ENCODE measurements around the gene CP.
A peak's percentile ranks its signal among the peaks of the same experiment; 100 is the strongest.
"Not testable (repeated sequence)": the region's sequence is repeated elsewhere in the genome, so short reads cannot be mapped to it uniquely, and the experiment has no call there.

Gene CP

GRCh38 chr3:149226776-149227175, 5.1 kb upstream of the CP start:
- DNase-seq, result no peak

DNA sequence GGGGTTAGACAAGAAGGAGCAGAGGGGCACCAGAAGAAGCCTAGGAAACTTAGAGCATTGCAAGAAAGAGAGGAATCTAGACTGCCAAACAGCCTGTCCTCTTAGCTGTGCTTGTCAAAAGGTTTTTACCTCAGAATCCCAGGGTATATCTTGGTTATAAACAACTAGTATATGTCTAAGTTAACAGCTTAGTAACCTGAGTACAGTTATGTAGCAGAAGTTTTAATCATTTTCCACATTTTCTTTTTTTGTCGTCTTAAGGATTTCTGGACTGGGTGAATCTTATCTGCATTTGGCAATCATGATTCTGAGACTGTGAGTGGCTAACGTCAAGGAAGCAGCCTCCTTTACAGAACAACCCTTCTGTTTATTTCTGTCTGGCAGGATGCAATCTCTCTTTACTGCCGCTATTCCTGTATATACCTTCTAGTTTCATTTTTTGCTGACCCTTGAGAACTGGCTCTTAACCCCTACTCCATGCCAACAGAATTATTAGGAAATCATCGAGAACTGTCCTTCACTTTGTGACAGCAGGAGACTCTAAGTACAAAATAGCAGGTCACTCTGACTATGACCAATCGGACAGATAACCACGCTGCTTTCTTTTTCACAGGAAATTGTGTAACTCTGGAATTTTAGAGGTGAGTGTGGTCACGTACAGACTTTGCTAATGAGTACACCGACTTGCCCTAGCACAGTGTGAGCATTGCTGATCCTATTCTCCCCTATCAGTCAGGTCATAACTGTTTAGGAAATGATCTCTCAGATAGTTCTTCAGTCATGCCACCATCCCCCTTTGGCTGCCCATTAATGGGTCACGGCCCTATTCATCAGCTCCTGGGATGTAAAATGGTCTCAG, 3.3 kb upstream of the CP start:
- no peak for DNase-seq

DNA sequence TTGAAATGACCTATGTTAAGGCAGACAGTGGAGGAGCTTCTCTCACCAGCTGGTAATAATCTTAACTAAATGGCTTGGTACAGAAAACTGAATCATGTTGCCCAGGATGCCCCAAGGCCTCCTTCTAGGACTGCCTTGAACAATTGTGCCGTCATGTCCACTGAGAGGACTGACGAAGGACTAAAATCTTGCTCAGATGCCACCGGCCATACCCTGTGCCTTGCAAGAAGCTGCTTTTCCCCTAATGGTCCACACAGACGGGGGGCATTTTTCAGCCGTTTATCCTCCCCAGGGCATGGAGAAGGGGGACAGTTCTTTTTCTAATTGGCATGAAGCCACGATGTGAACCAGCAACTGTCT, 1.8 kb upstream of the CP start:
- no peak for DNase-seq

- not testable (repeated sequence) for DNase-seq
Observed at GRCh38 chr3:149219380-149220121, 2.1 kb downstream of the CP start.

DNA sequence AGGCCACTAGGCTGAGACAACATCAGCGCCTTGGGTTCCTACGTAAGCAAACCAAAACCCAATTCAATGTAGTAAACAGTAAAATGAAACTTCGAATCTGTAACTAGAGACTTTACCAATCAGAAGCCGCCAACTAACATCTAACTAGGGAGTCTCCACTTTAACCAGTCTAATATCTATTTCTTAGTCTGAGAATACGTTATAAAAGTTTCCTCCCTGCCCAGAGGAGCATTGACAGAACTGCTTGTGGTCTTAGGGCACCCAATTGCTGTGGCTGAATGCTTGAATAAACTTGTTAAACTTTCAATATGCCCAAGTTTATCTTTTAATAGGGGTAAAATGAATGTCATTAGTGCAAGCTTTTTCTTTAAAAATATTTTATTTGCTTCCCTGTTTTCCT, 4.3 kb downstream of the CP start:
- no peak for DNase-seq

- no peak for DNase-seq
Observed at GRCh38 chr3:149216193-149216869, 5.3 kb downstream of the CP start.

GRCh38 chr3:149215515-149215914, 6.1 kb downstream of the CP start:
- no peak for DNase-seq

- DNase-seq, result no peak
Observed at GRCh38 chr3:149214702-149215101, 6.9 kb downstream of the CP start.

GRCh38 chr3:149212386-149212785, 9.2 kb downstream of the CP start:
- DNase-seq, result no peak

GRCh38 chr3:149209431-149209830, 12.2 kb downstream of the CP start:
- DNase-seq, result no peak

- no peak for DNase-seq
Observed at GRCh38 chr3:149207475-149207874, 14.2 kb downstream of the CP start.

- DNase-seq, result no peak
Observed at GRCh38 chr3:149204390-149204991, 17.1 kb downstream of the CP start.

GRCh38 chr3:149203758-149204157, 17.9 kb downstream of the CP start:
- no peak for DNase-seq

DNA sequence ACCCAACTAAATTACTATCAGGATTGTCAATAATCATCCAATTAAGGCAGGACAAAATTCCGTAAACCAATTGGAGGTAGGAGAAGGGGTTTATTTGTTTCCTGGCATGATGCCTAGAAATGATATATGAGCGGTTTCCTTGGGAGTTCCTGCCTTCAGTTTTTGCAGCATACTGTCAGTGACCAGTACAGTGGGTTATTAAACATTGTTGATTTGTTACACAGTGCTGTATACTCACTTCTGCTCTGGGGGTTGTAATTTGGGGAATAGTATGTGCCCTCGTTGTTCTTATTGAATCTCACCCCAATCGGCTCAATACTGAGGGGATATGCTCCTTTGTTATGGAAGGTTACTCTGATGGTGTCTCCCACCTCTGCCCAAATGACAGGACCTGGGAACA, 22.2 kb downstream of the CP start:
- DNase-seq, result peak; percentile 27

DNA sequence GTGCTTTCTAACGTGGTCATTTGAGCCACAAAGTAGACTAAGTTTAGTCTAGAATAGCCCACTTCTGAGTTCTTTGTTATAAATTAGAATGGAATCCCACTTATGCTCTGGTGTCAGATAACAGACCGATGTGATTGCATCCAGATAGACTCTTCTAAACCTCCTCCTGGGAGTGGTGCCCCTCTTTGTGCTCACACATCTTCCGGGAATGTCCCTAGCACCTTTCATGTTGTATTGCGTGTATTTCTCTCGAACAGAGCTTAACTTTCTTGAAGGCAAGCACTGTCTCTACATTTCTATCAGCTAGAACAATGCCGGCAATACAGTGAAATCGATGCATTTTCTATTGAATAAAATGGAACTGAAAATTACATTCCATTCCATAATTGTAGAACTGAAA, 23.0 kb downstream of the CP start:
- DNase-seq, result no peak

DNA sequence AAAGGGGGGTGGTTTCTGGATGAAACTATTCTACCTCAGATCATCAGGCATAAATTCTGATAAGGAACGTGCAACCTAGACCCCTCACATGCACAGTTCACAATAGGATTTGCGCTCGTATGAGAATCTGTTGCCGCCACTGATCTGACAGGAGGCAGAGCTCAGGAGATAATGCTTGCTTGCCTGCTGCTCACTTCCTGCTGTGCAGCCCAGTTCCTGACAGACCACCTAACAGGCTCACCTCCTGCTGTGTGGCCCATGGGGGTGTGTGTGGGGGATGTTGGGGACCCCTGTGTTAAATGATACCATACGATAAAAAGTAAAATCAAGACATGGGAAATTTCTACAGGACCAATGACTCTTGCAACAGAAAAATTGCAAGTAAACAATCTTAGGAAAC, 24.0 kb downstream of the CP start:
- no peak for DNase-seq

- not testable (repeated sequence) for DNase-seq
Observed at GRCh38 chr3:149196805-149197592, 24.6 kb downstream of the CP start.

GRCh38 chr3:149195221-149195620, 26.4 kb downstream of the CP start:
- no peak for DNase-seq

- no peak for DNase-seq
Observed at GRCh38 chr3:149188494-149188893, 33.1 kb downstream of the CP start.

DNA sequence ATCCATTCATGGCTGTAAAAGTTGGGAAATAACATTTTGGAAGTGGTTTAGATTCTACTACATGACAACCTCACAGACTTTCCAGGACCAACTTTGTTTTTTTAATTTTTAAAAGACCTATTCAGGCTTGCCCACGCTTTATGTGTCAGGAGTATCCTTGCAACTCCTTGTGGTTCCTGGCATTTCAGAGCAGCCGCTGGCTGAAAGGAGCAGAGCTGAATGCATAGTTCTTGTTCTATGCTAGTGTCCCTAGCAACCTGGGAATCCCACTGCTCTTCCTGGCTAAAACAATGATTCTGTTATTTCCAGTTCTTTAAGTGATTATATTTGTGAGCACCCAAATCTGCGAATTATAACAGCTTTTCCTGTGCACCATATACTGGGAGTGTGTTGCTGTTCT, 34.9 kb downstream of the CP start:
- DNase-seq, result no peak

GRCh38 chr3:149186219-149186618, 35.4 kb downstream of the CP start:
- no peak for DNase-seq

DNA sequence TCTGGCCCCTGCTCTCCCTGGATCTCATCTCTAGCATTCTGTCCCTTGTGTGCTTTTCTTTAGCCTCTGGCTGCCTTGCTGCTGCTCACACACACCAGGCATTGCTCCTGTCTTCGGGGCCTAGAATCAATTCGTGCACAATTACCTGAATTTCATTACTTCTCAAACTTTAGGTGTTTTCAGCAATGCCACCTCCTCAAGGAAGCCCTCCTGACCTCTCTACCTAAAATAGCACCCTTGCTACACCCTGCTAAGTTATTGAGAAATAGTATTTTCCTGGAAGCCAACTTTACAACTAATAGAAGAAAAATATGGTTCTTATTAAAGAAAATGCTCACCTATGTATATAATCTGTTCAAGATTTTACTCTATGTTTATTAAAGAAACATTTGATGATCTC, 40.4 kb downstream of the CP start:
- no peak for DNase-seq
